Measurements from ENCODE around the gene USP35. TPM values are rescaled to one million over a fixed set of nuclear protein-coding genes. Genes with fewer than 3 reads are reported as not detected.

Gene USP35
- total RNA-seq, 1 experiment from 2014 or later, result 6.0 TPM

DNA sequence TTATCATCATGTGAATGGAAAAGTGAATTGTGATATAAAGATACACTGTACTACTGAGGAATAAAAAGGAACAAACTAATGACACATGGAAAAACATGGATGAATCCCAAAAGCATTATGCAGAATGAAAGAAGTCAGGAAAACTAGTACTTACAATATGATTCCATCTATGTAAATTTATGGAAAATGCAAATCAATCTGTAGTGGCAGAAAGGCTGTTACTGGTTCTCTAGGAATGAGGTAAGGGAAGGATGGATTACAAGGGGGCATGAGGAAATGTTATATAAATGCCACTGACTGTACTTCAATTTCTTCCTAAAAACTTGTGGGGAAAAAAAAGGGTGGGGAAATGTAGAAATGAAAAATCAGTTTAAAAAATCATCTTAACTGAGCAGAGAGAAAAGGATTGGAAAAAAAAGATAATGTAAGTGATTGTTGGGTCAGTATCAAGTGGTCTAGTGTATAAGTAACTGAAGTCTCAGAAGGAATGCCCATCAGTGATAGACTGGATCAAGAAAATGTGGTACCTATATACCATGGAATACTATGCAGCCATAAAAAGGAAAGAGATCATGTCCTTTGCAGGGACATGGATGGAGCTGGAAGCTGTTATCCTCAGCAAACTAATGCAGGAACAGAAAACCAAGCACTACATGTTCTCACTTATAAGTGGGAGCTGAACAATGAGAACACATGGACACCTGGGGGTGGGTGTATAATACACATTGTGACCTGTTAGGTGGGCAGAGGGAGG lies 48.8 kb downstream of the USP35 start:
- TF ChIP-seq POLR2A (IDR thresholded peaks at IDR 0.05; ENCODE audit: borderline replicate concordance, extremely low read depth, insufficient read depth, insufficient read length) (no peak), EGR1 (IDR thresholded peaks at IDR 0.05; ENCODE audit: low read depth) (no peak), CBX3 (IDR thresholded peaks at IDR 0.05; ENCODE audit: low read depth) (no peak), CEBPB (IDR thresholded peaks at IDR 0.05; ENCODE audit: low read depth) (no peak), POLR2AphosphoS5 (IDR thresholded peaks at IDR 0.05; ENCODE audit: low read depth, low read length) (no peak), SIN3A (IDR thresholded peaks at IDR 0.05; ENCODE audit: low read depth) (no peak), ZFX (IDR thresholded peaks at IDR 0.05) (no peak), SP1 (IDR thresholded peaks at IDR 0.05; ENCODE audit: low read depth) (no peak), SRF (IDR thresholded peaks at IDR 0.05; ENCODE audit: low read depth) (no peak), ELF1 (IDR thresholded peaks at IDR 0.05; ENCODE audit: borderline replicate concordance, low read depth) (no peak), ZNF274 (IDR thresholded peaks at IDR 0.05; ENCODE audit: low read depth, low read length) (no peak), JUND (IDR thresholded peaks at IDR 0.05) (no peak)
- TF ChIP-seq, protein P1, sequence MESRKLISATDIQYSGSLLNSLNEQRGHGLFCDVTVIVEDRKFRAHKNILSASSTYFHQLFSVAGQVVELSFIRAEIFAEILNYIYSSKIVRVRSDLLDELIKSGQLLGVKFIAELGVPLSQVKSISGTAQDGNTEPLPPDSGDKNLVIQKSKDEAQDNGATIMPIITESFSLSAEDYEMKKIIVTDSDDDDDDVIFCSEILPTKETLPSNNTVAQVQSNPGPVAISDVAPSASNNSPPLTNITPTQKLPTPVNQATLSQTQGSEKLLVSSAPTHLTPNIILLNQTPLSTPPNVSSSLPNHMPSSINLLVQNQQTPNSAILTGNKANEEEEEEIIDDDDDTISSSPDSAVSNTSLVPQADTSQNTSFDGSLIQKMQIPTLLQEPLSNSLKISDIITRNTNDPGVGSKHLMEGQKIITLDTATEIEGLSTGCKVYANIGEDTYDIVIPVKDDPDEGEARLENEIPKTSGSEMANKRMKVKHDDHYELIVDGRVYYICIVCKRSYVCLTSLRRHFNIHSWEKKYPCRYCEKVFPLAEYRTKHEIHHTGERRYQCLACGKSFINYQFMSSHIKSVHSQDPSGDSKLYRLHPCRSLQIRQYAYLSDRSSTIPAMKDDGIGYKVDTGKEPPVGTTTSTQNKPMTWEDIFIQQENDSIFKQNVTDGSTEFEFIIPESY (IDR thresholded peaks at IDR 0.05; ENCODE audit: extremely low read depth, insufficient replicate concordance, low read length), result no peak
- TF ChIP-seq, protein P2, sequence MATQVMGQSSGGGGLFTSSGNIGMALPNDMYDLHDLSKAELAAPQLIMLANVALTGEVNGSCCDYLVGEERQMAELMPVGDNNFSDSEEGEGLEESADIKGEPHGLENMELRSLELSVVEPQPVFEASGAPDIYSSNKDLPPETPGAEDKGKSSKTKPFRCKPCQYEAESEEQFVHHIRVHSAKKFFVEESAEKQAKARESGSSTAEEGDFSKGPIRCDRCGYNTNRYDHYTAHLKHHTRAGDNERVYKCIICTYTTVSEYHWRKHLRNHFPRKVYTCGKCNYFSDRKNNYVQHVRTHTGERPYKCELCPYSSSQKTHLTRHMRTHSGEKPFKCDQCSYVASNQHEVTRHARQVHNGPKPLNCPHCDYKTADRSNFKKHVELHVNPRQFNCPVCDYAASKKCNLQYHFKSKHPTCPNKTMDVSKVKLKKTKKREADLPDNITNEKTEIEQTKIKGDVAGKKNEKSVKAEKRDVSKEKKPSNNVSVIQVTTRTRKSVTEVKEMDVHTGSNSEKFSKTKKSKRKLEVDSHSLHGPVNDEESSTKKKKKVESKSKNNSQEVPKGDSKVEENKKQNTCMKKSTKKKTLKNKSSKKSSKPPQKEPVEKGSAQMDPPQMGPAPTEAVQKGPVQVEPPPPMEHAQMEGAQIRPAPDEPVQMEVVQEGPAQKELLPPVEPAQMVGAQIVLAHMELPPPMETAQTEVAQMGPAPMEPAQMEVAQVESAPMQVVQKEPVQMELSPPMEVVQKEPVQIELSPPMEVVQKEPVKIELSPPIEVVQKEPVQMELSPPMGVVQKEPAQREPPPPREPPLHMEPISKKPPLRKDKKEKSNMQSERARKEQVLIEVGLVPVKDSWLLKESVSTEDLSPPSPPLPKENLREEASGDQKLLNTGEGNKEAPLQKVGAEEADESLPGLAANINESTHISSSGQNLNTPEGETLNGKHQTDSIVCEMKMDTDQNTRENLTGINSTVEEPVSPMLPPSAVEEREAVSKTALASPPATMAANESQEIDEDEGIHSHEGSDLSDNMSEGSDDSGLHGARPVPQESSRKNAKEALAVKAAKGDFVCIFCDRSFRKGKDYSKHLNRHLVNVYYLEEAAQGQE (IDR thresholded peaks at IDR 0.05; ENCODE audit: low read depth), result no peak
- TF ChIP-seq, protein P3, sequence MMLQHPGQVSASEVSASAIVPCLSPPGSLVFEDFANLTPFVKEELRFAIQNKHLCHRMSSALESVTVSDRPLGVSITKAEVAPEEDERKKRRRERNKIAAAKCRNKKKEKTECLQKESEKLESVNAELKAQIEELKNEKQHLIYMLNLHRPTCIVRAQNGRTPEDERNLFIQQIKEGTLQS (IDR thresholded peaks at IDR 0.05), result no peak
- TF ChIP-seq, protein P4, sequence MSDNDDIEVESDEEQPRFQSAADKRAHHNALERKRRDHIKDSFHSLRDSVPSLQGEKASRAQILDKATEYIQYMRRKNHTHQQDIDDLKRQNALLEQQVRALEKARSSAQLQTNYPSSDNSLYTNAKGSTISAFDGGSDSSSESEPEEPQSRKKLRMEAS (IDR thresholded peaks at IDR 0.05), result no peak
- ATAC-seq, result no peak

More for the DNA sequence above, 48.8 kb downstream of the USP35 start:
- no peak overlapping the region for H3K9ac ChIP-seq (ENCODE audit: low read length)
- H4K20me1 ChIP-seq (ENCODE audit: insufficient read depth), result no peaks in the 10 kb centered on the region
- ChIA-PET CTCF (no interaction called here), POLR2A (no interaction called here), RAD21 (ENCODE audit: low non-redundant PET in 1 of 2, low total read pairs in 2 of 2, uncharacterized antibody in 2 of 2, unreplicated experiment in 2 of 2) (no interaction called here)
- H3K27ac ChIP-seq (ENCODE audit: low read depth, low read length), result no peak overlapping the region
- H3K27me3 ChIP-seq (ENCODE audit: insufficient read depth, low read length), result no peaks in the 10 kb centered on the region
- H3K4me2 ChIP-seq (ENCODE audit: low read length), result no peak overlapping the region
- no peak overlapping the region for H3K4me3 ChIP-seq (replicated peaks in 1 of 2; ENCODE audit: low read depth in 1 of 2, low read length in 2 of 2)
- no peaks in the 10 kb centered on the region for H3K9me2 ChIP-seq (ENCODE audit: insufficient read depth)
- intact Hi-C loops (cut with micrococcal nuclease), result no loop called here
- no peak overlapping the region for H2AFZ ChIP-seq (ENCODE audit: low read depth, low read length, poor library complexity, severe bottlenecking)
- H3K9me3 ChIP-seq (ENCODE audit: control insufficient read depth in 1 of 2, insufficient read depth in 1 of 2, low read depth in 1 of 2, low read length in 2 of 2), result no peaks in the 10 kb centered on the region
- no peaks in the 10 kb centered on the region for H3K4me1 ChIP-seq (ENCODE audit: control insufficient read depth in 1 of 2, insufficient read depth in 2 of 2, low read length in 2 of 2)
- DNase-seq (ENCODE audit: low read depth, low spot score), result no peak
- no peaks in the 10 kb centered on the region for H3K79me2 ChIP-seq (ENCODE audit: insufficient read depth, low read length)
- H3K36me3 ChIP-seq (ENCODE audit: control insufficient read depth in 1 of 2, insufficient read depth in 2 of 2, low read length in 2 of 2), result no peaks in the 10 kb centered on the region
- BruUV-seq (replicated peaks), result no TSS peak
